KMS-11 (cell line): ENCODE data around the gene PTPN4.
"Not testable (repeated sequence)": the region's sequence is repeated elsewhere in the genome, so short reads cannot be mapped to it uniquely, and the experiment has no call there.

ENCODE experiments used
- H2AFZ ChIP-seq: fragments of 200-600 bp; sonication (generic); 2 replicates; pipeline ENCODE4 v1.6.1; 2016; ENCODE audit warnings: antibody characterized with exemption, mixed run types, low read depth
- H3K27ac ChIP-seq: fragments of 200-600 bp; sonication (generic); 2 replicates; pipeline ENCODE4 v1.6.1; 2016; ENCODE audit warnings: mild to moderate bottlenecking, mixed run types
- H3K27me3 ChIP-seq: fragments of 200-600 bp; sonication (generic); 2 replicates; pipeline ENCODE4 v1.6.1; 2017; ENCODE audit warnings: mild to moderate bottlenecking, low read depth, mixed run types, moderate library complexity; ENCODE audit not compliant: insufficient read depth
- H3K36me3 ChIP-seq: fragments of 200-600 bp; sonication (generic); 2 replicates; pipeline ENCODE4 v1.6.1; 2017; ENCODE audit warnings: mild to moderate bottlenecking, mixed run types; ENCODE audit not compliant: insufficient read depth
- H3K4me1 ChIP-seq: fragments of 200-600 bp; sonication (generic); 2 replicates; pipeline ENCODE4 v1.6.1; 2016; ENCODE audit warnings: mild to moderate bottlenecking, low read depth, mixed run types; ENCODE audit not compliant: poor library complexity, severe bottlenecking
- H3K4me2 ChIP-seq: fragments of 200-600 bp; sonication (generic); 2 replicates; pipeline ENCODE4 v1.7.0; 2016; ENCODE audit warnings: mild to moderate bottlenecking, mixed run types
- H3K4me3 ChIP-seq: fragments of 200-600 bp; sonication (generic); IDR thresholded peaks from 2 replicates; pipeline ENCODE4 v1.6.1; 2017; ENCODE audit warnings: low read depth, low read length, mixed read lengths; ENCODE audit not compliant: insufficient read depth
- H3K79me2 ChIP-seq: fragments of 200-600 bp; sonication (generic); 2 replicates; pipeline ENCODE4 v1.6.1; 2016; ENCODE audit warnings: low read depth, mixed run types; ENCODE audit not compliant: insufficient read depth
- H3K9ac ChIP-seq: fragments of 200-600 bp; sonication (generic); 2 replicates; pipeline ENCODE4 v1.6.1; 2016; ENCODE audit warnings: mild to moderate bottlenecking, mixed run types
- H4K20me1 ChIP-seq: fragments of 200-600 bp; sonication (generic); 2 replicates; pipeline ENCODE4 v1.6.1; 2016; ENCODE audit warnings: mild to moderate bottlenecking, mixed run types; ENCODE audit not compliant: insufficient read depth
- CTCF ChIP-seq: fragments of 200-600 bp; sonication (generic); conservative IDR thresholded peaks from 2 replicates; pipeline ENCODE4 v1.6.1; 2017; ENCODE audit warnings: low read depth, mild to moderate bottlenecking, antibody characterized with exemption, low read length, moderate library complexity, mixed read lengths

PTPN4 gene

DNA sequence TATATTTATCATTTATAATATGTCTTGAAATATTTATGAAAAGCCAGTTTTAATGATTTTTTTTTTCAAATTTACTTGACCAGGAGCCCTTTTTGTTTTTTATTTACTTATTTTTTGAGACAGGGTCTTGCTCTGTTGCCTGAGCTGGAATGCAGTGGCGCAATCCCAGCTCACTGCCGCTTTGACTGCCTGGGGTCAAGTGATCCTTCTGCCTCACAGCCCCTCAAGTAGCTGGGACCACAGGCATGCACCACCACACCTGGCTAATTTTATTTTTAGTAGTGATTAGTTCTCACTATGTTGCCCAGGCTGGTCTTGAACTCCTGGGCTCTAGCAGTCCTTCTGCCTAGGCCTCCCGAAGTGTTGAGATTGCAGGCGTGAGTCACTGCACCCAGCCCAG is 258.8 kb downstream of the PTPN4 start:
- H3K4me2 ChIP-seq, result no peak overlapping the region

DNA sequence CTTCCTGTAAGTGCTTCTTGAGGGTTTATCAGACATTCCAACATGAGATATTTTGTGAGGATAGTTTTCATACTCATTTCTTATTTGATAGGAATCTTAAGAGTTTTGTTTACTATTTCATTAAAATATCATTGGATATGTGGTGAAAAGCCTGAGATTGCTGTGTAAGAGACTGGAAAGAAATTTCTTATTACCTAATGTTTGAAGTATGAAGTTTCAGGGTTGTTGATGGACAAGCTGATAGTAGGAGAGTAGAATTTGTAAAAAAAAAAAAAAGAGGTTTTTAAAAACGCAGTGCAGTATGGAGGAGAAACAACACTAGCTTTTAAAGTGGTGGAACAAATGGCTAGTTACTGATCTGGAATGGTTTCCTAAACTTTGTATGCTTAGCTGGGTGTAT is 260.8 kb downstream of the PTPN4 start:
- H3K27me3 ChIP-seq, result no peaks in the 10 kb centered on the region
- no peak overlapping the region for H3K9ac ChIP-seq
- H3K4me1 ChIP-seq, result no peaks in the 10 kb centered on the region
- no peaks in the 10 kb centered on the region for H3K79me2 ChIP-seq
- H3K36me3 ChIP-seq, result no peaks in the 10 kb centered on the region
- no peak overlapping the region for H3K4me3 ChIP-seq
- no peak overlapping the region for H2AFZ ChIP-seq
- no peak for TF ChIP-seq CTCF
- no peak overlapping the region for H3K27ac ChIP-seq
- H3K4me2 ChIP-seq, result no peak overlapping the region
- no peaks in the 10 kb centered on the region for H4K20me1 ChIP-seq

More for the DNA sequence above, 258.8 kb downstream of the PTPN4 start:
- no peaks in the 10 kb centered on the region for H3K36me3 ChIP-seq
- TF ChIP-seq CTCF, result no peak
- H3K27me3 ChIP-seq, result no peaks in the 10 kb centered on the region
- H3K4me1 ChIP-seq, result peaks cover 7% of the 10 kb centered on the region
- no peak overlapping the region for H3K9ac ChIP-seq
- H3K79me2 ChIP-seq, result no peaks in the 10 kb centered on the region
- no peak overlapping the region for H3K27ac ChIP-seq
- H2AFZ ChIP-seq, result no peak overlapping the region
- no peak overlapping the region for H3K4me3 ChIP-seq
- no peaks in the 10 kb centered on the region for H4K20me1 ChIP-seq

GRCh38 chr2:120022505-120022904 is 262.8 kb downstream of the PTPN4 start:
- not testable (repeated sequence) for H3K4me2 ChIP-seq, H3K36me3 ChIP-seq, H3K9ac ChIP-seq, H3K27me3 ChIP-seq, H3K27ac ChIP-seq, H2AFZ ChIP-seq, H3K4me3 ChIP-seq, H4K20me1 ChIP-seq, H3K79me2 ChIP-seq, H3K4me1 ChIP-seq

- Histone ChIP-seq H3K27ac (no peak overlapping the region), H2AFZ (no peak overlapping the region), H3K27me3 (no peaks in the 10 kb centered on the region), H3K36me3 (no peaks in the 10 kb centered on the region), H3K9ac (no peak overlapping the region), H3K4me2 (no peak overlapping the region), H3K79me2 (no peaks in the 10 kb centered on the region), H3K4me3 (no peak overlapping the region), H3K4me1 (peaks cover 7% of the 10 kb centered on the region), H4K20me1 (no peaks in the 10 kb centered on the region)
- no peak for TF ChIP-seq CTCF
Measured at GRCh38 chr2:120026890-120027289, 267.2 kb downstream of the PTPN4 start.

- Histone ChIP-seq H3K79me2 (no peaks in the 10 kb centered on the region), H4K20me1 (no peaks in the 10 kb centered on the region), H3K9ac (no peak overlapping the region), H3K4me3 (no peak overlapping the region), H3K27ac (no peak overlapping the region), H3K36me3 (no peaks in the 10 kb centered on the region), H3K27me3 (no peaks in the 10 kb centered on the region), H3K4me2 (no peak overlapping the region), H2AFZ (no peak overlapping the region), H3K4me1 (peaks cover 7% of the 10 kb centered on the region)
- no peak for TF ChIP-seq CTCF
Measured at GRCh38 chr2:120028795-120029194, 269.1 kb downstream of the PTPN4 start.
